HG03442 (cell line): Measurements from ENCODE around the gene CDK5RAP1.
"Not testable (repeated sequence)": the region's sequence is repeated elsewhere in the genome, so short reads cannot be mapped to it uniquely, and the experiment has no call there.

Experiments
- ATAC-seq: cut with Tn5 transposase; IDR thresholded peaks from one replicate; pipeline ENCODE4 v1.9.1; 2021; ENCODE audit warnings: mild to moderate bottlenecking, moderate library complexity; ENCODE audit not compliant: unreplicated experiment

Gene CDK5RAP1

DNA sequence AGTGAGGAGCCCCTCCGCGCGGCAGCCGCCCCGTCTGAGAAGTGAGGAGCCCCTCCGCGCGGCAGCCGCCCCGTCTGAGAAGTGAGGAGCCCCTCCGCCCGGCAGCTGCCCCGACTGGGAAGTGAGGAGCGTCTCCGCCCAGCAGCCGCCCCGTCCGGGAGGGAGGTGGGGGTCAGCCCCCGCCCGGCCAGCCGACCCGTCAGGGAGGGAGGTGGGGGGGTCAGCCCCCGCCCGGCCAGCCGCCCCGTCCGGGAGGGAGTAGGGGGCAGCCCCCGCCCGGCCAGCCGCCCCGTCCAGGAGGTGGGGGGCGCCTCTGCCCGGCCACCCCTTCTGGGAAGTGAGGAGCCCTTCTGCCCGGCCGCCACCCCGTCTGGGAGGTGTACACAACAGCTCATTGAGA lies 12.0 kb downstream of the CDK5RAP1 start:
- ATAC-seq, result not testable (repeated sequence)

GRCh38 chr20:33388268-33388667 lies 13.1 kb downstream of the CDK5RAP1 start:
- ATAC-seq, result no peak

DNA sequence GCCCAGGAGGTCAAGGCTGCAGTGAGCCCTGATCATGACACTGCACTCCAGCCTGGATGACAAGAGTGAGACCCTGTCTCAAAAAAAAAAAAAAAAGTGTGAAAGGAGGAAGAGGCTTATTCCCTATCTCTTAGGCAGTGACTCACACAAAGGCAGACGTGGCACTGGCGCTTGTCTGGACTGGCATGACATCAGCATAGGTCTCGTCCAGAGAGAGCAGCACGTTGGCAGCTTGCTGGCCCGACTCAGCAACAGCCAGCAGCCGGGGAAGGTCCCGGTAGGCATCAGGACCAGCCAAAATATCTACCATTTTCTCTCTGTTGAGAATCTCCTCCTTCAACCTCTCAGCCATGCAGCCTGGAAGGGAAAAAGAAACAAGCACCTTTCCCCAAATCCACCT lies 14.1 kb downstream of the CDK5RAP1 start:
- ATAC-seq, result no peak

DNA sequence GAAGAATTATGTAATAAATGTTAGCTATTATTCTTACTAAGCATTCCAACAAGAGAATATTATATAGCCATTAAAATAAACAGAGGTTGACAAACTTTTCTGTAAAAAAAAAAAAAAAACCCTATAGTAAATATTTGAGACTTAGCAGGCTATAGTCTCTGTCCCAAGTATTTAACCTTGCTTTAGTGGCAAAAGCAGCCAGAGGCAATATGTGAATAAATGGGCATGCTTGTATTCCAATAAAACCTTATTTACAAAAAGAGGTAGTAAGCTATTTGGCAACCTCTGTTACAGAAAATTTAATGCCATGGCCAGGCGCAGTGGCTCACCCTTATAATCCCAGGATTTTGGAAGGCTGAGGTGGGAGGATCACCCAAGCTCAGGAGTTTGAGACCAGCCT lies 14.6 kb downstream of the CDK5RAP1 start:
- no peak for ATAC-seq

- ATAC-seq, result no peak
Observed at GRCh38 chr20:33377366-33377765, 24.0 kb downstream of the CDK5RAP1 start.

DNA sequence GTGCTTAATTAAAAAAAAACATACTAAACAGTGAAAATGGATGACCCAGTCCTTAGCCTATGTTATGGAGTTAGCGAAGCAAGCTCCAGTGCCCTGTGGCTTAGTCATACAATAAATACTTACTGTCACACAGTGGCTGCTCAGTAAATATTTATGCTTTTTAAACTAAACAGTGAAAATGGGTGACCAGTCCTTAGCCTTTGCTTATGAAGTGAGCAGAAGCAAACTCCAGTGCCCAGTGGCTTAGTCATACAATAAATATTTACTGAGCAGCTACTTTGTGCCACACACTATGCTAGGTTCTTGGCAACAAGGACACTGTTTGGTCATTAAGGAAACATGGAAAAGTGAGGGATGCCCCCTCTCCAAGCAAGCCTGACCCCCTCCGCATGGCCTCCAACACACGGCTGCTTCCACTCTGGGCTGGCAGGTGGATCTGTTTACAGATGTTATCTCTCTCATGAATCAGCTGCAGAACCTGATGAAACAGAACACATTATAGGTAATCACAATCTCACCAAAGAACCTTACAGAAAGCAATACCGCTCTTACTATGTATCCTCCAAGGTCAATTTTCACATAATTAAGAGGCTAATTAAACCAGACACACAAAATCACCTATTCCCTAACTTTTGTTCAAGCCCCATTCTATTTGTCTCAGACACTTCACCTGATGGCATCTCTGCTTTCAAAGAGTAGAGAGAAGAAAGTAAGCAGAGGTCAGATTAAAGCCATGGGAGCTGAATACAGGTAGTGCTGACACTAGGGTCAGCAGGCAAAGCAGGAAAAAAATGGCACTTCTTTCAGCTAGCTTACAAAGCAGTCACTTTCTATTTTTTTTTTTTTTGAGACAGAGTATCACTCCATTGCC lies 27.3 kb downstream of the CDK5RAP1 start:
- ATAC-seq, result no peak

DNA sequence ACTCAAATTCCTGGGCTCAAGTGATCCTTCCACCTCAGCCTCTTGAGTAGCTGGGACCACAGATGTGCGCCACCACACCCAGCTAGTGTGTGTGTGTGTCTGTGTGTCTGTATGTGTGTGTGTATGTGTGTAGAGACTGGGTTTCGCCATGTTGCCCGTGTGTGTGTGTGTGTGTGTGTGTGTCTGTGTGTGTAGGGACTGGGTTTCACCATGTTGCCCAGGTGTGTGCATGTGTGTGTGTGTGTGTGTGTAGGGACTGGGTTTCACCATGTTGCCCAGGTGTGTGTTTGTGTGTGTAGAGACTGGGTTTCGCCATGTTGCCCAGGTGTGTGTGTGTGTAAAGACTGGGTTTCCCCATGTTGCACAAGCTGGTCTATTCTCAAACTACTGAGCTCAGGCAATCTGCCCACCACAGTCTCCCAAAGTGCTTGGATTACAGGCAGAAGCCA lies 28.3 kb downstream of the CDK5RAP1 start:
- no peak for ATAC-seq

- ATAC-seq, result no peak
Observed at GRCh38 chr20:33370291-33370690, 31.0 kb downstream of the CDK5RAP1 start.

DNA sequence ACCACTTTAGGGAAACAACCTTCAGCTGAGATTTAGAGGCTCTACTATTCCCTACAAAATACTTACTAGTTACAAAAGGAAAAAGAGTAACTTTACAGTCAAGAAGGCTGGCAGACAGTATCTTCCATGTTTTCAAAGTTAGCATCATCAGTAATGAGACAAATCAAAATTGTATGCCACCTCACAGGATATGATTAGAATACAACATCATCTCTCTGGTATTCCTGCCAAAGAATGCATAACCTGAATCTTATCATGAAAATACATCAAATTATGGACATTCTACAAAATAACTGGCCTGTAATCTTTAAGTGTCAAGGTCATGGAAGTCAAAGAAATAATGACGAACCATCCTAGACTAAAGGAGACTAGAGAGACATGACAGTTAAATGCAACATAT lies 38.4 kb downstream of the CDK5RAP1 start:
- ATAC-seq, result no peak

DNA sequence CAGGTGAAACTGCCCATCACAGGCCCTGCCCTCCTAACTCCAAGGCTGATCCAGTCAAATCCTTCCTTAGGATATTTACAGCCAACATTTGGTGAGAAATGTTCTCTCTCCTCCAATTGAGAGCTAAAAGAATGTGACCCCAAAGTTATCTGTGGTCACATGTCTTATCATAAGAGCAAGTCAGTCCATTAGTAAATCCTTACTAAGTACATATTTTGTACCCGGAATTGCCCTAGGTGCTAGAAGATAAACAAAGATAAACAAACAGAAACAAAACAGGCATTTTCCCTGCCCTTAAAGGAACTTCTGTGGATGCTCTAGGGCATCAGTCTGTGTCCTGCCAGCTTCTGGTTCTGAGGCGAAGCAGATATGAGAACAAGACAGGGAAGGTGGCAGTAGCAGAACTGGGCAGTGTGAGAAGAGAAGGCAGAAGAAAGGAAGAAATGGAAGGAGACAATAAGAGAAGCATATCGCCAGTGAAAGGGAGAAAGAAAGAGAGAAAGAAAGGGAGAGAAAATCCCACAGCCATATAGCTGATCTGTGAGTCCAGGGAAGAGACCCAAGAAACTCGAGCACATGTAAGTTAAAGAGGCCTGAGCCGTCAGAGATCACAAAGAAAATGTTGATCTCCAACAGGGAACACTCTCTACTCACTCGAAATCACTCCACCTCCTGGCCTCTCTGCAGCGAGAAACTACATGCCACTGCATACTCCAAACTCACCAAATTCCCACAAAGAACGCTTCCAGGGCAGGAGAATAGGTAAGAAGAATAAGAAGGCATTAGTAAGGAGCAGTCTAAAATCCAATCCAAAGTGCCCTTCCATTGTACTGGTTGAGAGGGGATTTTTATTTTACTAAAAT lies 41.7 kb downstream of the CDK5RAP1 start:
- ATAC-seq, result no peak

DNA sequence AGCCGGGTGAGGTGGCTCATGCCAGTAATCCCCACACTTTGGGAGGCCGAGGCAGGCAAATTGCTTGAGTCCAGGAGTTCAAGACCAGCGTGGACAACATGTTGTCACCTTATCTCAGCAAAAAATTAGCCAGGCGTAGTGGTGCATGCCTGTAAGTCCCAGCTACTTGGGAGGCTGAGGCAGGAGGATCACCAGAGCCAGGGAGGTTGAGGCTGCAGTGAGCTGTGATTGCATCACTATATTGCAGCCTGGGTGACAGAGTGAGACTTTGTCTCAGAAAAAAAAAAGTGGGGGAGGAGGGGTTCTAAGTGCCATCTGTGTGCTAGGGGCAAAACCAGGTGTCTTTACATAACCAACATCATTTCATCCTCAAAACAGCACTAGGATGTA lies 48.3 kb downstream of the CDK5RAP1 start:
- no peak for ATAC-seq

DNA sequence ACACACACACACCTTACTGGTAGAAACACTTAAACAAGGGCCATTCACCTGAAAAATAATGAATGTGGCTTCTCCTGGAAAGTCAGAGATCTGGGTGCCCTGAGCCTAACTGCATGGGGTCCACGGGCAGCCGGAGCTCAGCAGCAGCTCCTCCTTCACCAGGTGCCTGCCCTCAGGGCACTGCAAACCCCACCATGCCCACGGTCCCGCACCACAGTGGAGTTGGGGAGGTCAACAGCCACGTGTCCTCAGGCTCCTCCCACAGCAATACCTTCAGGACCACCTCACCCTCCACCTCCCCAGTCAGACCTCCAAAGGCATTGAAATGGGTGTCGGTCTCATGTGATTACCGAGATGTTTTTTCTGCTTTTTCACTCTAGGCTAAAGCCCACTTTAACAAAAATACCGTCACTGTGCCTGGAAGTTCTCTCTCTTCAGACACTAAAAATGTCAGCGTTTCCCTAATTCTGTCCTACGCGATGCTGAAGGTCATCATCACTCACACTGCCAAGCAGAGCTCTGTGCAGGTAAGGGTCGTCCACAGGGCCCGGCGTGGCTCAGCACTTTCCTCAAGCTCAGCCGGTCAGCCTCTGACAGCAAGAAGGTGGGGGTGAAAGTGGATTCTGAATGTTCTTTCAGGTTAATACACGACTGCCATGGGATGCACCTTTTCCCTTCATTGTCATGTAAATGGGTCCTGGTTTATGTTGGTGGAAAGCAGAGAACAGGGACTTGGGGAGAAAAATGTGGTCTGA lies 48.9 kb downstream of the CDK5RAP1 start:
- no peak for ATAC-seq

DNA sequence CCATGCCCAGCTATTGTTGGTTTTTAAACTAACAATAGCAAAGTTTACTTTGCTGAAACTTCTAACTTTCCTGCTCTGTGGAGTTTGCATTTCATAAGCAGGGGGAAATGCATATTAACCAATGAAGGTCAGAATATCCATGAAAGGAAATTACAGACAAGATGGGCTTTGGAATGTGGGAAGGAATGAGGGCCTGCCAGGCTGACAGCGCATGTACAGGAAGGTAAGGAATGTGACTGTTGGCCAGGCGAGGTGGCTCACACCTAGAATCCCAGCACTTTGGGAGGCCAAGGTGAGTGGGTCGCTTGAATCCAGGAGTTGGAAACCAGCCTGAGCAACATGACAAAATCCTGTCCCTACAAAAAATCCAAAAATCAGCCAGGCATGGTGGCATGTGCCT lies 49.6 kb downstream of the CDK5RAP1 start:
- no peak for ATAC-seq

DNA sequence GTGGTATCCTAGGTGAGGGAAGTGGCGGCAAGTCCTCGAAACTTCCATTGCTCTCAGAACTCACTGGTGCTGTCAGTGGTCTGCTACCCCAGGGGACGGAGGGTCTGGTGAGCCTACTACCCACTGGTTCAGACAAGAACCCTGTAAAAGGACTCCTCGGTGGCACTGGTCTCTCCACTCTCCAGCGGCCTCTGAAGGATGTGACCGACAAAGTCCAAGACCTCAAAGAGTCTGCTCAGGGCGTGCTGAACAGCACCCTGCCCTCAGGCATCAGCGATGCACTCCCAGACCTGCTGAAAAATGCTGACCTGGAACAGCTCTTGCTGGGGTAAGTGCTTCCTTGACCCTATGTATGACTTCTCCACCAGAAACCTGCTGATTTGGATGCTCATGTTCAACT lies 51.8 kb downstream of the CDK5RAP1 start:
- no peak for ATAC-seq

- ATAC-seq, result no peak
Observed at GRCh38 chr20:33348136-33348937, 53.0 kb downstream of the CDK5RAP1 start.

DNA sequence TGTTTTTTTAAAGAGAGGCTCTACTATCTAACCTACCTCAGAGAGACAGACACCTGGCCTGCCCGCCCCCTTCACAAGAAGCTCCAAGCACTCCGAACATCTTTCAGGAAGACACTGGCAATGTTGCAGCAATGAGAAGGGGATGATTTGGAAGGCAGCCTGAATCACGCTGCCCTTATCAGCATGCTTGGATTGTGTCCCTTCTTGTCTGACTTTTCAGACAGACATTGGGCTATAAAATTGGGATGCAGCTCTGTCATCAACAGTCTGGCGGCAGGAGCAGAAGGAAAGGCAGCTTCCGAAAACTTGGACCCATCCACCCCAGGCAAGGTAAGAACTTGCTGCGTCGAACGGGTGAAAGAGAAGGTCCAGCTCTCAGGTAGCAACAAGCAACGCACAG lies 56.0 kb downstream of the CDK5RAP1 start:
- ATAC-seq, result no peak

DNA sequence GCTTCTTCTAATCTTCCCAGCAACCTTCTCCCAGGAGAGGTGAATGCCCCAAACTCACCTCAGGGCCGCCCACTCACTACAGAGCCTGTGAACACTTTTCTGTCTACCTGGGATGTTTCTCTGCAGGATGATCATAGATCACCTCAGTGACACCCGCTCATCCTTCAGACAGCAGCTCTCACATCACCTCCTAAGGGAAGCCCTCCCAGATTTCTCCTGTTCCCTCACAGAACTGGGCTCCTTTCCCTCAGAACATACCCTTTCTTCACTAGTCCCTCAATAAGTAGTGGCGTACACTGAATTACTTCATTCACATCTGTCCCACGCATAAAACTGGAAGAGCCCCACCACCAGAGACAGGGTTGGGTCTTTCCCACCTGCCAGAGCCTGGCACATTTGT lies 57.8 kb downstream of the CDK5RAP1 start:
- ATAC-seq, result no peak

DNA sequence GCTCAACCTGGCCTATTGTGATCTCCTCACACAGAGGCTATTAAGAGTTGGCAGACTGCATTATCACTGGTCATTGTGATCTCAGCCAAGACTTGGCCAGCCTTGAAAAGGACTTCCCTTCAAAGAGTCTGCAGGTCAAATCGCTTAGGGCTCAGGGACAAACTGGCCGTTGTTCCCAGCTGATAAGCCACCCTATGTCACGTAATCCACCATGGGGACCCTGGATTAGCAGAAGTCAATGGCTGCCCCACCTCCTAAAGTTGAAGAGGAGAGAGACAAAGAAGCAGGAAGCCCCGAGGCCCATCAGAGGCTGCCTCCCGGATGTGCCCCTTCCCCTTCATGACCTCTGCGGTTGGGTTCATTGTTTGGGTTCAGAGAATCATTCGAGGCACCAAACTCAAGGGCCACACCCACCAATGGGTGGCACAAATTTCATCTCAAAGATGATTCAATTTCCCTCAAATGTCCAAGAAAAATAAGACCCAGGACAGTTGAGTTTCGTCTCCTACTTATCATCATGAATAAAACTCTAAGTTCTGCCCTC lies 61.7 kb downstream of the CDK5RAP1 start:
- no peak for ATAC-seq

DNA sequence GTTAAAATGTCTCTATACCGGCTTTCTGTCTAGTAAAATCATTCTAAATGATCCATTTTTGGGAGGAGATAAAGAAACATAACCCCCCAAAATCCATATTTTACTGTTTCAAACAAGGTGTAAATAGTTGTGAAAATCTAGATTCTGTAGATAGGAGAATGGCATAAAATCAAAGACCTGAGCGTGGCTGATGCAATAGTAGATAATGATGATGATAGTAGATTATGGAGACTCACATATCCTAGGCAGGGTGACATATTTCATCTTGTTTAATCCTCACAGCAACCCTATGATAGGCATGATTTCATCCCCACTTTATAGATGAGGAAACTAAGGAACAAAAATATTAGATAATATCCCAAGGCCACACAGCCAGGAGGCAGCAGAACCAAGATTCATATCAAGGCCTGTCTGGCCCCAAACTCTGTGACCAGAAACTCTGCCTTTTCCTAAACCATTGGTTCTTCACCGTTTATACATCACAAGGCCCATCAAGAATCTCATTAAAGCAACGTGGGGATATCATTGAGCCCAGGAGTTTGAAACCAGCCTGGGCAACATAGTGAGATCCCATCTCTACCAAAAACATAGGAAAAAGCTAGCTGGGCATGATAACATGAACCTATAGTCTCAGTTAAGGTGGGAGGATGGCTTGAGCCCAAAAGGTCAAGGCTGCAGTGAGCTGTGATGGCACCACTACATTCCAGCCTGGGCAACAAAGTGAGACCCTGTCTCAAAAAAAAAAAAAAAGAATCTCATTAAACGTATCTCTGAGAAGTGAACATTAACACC lies 62.7 kb downstream of the CDK5RAP1 start:
- ATAC-seq, result no peak
